ENCODE results near the gene PPP6R3. TPM values are rescaled to one million over a fixed set of nuclear protein-coding genes. Genes with fewer than 3 reads are reported as not detected.
"Not testable (repeated sequence)": the region's sequence is repeated elsewhere in the genome, so short reads cannot be mapped to it uniquely, and the experiment has no call there.

PPP6R3 gene
- total and polyA plus RNA-seq, 5 donors = 22.1 to 101 (median 89.7) TPM

DNA sequence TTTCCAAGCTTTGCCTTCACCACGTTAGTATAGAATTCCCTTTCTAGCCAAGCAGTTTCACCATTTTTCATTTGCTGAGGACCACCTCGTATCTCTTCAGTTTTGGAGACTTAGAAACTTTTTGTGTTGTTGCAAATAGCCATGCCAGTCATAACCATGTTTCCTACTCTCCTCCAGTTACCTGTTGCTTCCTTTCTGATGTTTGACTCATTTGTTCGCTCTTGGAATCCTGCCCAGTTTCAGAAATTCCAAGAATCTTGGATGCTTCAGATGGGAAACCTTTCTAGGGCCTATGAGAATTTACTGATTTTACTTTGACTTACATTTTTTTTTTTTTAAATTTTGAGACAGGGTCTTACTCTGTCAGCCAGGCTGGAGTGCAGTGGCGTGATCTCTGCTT, 65.4 kb downstream of the PPP6R3 start:
- Histone ChIP-seq H3K4me3 (ENCODE audit: low read length) (no peak overlapping the region), H3K9me3 (ENCODE audit: control insufficient read depth, low read length) (no peaks in the 10 kb centered on the region), H3K27me3 (ENCODE audit: control insufficient read depth, insufficient read depth) (no peaks in the 10 kb centered on the region), H3K4me1 (ENCODE audit: control insufficient read depth, insufficient read depth, low read length) (peaks cover 8% of the 10 kb centered on the region), H3K27ac (ENCODE audit: low read length) (no peak overlapping the region)
- DNase-seq (no peak), ATAC-seq (no peak)
- 62% methylated on average over 4 of the region's 4 CpGs for WGBS
- intact Hi-C loops (cut with DNase I) = no loop called here

DNA sequence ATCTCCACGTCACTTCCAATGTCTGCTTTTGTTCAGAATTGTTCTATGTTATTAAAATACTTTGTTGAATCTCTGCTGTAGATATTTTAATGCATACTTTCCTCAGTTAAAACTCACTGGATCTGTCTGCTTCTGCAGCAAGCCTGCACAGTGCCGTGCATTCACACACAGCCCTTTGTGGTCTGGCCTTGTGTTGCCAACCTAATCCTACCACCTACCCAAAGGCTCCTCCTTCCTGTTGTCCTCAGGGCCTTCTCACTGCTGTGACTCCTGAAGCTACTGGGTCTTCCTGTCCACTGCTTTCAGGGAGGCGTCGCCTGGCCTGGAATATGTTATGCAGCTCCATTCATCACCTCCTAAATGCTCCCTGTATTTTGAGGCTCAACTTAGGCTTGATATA, 67.0 kb downstream of the PPP6R3 start:
- WGBS = 84% methylated on average over 4 of the region's 4 CpGs
- ATAC-seq (peak in 1 of 2 donors; percentile 26), DNase-seq (no peak)
- no peak overlapping the region for H3K4me3 ChIP-seq (ENCODE audit: low read length)
- H3K4me1 ChIP-seq (ENCODE audit: control insufficient read depth, insufficient read depth, low read length) = peaks cover 9% of the 10 kb centered on the region
- no peaks in the 10 kb centered on the region for H3K27me3 ChIP-seq (ENCODE audit: control insufficient read depth, insufficient read depth)
- intact Hi-C loops (cut with DNase I) = no loop called here
- no peak overlapping the region for H3K27ac ChIP-seq (ENCODE audit: low read length)
- no peaks in the 10 kb centered on the region for H3K9me3 ChIP-seq (ENCODE audit: control insufficient read depth, low read length)

DNA sequence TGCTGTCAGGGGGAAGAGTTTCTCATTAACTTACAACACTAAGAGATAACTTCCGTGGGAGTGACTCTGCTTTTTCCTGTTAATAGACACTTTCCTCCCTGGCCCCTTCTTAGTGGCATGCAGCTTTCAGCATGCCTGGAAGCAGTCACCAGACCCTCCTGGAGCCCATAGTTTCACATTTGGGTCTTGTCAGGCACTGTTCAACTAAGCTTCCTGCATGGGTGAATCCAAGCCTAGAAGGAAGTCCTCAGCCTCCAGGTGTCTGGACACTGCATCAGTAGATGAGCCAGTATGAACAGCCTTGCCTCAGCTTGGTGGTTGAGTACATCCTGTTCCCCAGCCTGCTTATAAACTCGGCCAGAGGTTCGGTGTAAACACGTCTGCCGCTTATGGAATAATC, 68.1 kb downstream of the PPP6R3 start:
- H3K27me3 ChIP-seq (ENCODE audit: control insufficient read depth, insufficient read depth) = no peaks in the 10 kb centered on the region
- peak in 1 of 2 donors; percentile 45 for ATAC-seq
- no peaks in the 10 kb centered on the region for H3K9me3 ChIP-seq (ENCODE audit: control insufficient read depth, low read length)
- H3K4me1 ChIP-seq (ENCODE audit: control insufficient read depth, insufficient read depth, low read length) = peaks cover 11% of the 10 kb centered on the region
- H3K27ac ChIP-seq (ENCODE audit: low read length) = no peak overlapping the region
- intact Hi-C loops (cut with DNase I) = no loop called here
- 37% methylated on average over 5 of the region's 5 CpGs for WGBS
- no peak overlapping the region for H3K4me3 ChIP-seq (ENCODE audit: low read length)
- no peak for DNase-seq

DNA sequence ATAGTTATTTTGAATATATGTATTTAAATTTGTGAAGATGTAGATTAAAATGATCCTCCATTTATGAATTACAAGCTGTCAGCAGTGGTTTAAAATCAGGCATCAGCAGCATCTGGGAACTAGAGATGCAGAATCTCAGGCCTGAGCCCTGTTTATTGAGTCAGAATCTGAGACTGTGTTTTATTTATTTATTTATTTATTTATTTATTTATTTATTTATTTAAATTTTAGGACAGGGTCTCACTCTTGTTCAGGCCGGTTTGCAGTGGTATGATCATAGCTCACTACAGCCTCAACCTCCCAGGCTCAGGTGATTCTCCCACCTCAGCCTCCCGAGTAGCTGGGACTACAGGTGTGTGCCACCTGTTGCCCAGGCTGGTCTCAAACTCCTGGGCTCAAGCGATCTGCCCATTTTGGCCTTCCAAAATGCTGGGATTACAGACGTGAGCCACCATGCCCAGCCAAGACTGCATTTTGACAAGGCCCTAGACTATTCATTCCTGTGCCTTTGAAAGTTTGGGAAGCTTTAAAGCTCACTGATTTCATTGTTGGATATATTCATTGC, 70.7 kb downstream of the PPP6R3 start:
- Histone ChIP-seq H3K4me1 (ENCODE audit: control insufficient read depth, insufficient read depth, low read length) (peaks cover 7% of the 10 kb centered on the region), H3K27me3 (ENCODE audit: control insufficient read depth, insufficient read depth) (no peaks in the 10 kb centered on the region), H3K9me3 (ENCODE audit: control insufficient read depth, low read length) (no peaks in the 10 kb centered on the region), H3K27ac (ENCODE audit: low read length) (no peak overlapping the region), H3K4me3 (ENCODE audit: low read length) (no peak overlapping the region)
- ATAC-seq = no peak
- intact Hi-C loops (cut with DNase I) = no loop called here
- no peak for DNase-seq
- WGBS = 92% methylated on average over 4 of the region's 4 CpGs

DNA sequence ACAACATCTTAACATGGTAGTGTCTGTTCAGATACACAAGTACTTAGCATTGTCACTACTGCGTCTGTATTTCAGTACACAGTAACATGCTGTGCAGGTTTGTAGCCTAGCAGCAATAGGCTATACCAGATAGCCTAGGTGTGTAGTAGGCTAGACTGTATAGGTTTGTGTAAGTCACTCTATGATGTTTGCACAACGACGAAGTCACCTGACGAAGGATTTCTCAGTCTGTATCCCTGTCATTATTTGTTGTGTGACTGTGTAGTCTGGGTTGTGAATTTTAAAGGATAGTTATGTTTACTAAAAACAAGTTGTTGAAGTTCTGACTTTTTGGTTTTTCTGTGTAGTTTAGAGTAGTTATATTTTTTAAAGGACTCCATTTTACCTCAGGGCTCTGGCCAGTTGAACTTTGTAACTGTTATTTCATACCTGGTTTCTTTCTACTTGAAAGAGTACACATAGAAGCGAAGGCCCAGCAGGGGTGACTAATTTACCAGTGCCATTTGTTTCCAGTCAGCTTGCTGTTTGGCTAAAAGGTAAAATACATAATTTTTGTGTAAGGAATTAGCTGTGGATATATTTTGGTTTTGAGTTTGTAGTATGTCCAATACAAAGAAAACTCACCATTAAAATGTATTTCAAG, 72.3 kb downstream of the PPP6R3 start:
- Histone ChIP-seq H3K9me3 (ENCODE audit: control insufficient read depth, low read length) (no peaks in the 10 kb centered on the region), H3K27me3 (ENCODE audit: control insufficient read depth, insufficient read depth) (no peaks in the 10 kb centered on the region), H3K27ac (ENCODE audit: low read length) (no peak overlapping the region), H3K4me1 (ENCODE audit: control insufficient read depth, insufficient read depth, low read length) (peaks cover 7% of the 10 kb centered on the region), H3K4me3 (ENCODE audit: low read length) (no peak overlapping the region)
- ATAC-seq (peak in 1 of 2 donors; percentile 28), DNase-seq (no peak)
- WGBS = 93% methylated on average over 5 of the region's 5 CpGs
- intact Hi-C loops (cut with DNase I) = no loop called here

DNA sequence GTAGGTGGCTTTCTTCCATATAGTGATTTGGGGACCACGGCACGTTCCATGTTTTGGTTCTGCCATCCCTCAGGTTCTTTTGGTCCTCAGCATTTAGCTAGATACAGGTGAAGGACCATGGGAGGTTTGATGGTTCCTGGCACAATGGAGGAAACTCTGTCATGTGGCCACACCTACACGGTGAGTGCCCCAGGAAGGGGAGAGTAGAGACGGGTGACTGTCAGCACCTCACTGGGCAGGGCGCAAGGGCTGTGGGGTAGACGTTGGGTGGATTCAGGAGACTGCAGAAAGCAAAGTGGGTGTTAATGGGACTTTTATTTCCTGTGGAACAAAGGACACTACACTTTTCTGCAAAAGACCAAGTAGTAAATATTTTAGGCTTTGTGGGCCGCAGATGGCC, 73.4 kb downstream of the PPP6R3 start:
- H3K4me1 ChIP-seq (ENCODE audit: control insufficient read depth, insufficient read depth, low read length) = peaks cover 3% of the 10 kb centered on the region
- H3K27me3 ChIP-seq (ENCODE audit: control insufficient read depth, insufficient read depth) = no peaks in the 10 kb centered on the region
- no peaks in the 10 kb centered on the region for H3K9me3 ChIP-seq (ENCODE audit: control insufficient read depth, low read length)
- ATAC-seq = peak in 1 of 2 donors; percentile 43
- H3K27ac ChIP-seq (ENCODE audit: low read length) = no peak overlapping the region
- intact Hi-C loops (cut with DNase I) = no loop called here
- H3K4me3 ChIP-seq (ENCODE audit: low read length) = no peak overlapping the region
- 72% methylated on average over 7 of the region's 7 CpGs for WGBS
- DNase-seq = no peak

DNA sequence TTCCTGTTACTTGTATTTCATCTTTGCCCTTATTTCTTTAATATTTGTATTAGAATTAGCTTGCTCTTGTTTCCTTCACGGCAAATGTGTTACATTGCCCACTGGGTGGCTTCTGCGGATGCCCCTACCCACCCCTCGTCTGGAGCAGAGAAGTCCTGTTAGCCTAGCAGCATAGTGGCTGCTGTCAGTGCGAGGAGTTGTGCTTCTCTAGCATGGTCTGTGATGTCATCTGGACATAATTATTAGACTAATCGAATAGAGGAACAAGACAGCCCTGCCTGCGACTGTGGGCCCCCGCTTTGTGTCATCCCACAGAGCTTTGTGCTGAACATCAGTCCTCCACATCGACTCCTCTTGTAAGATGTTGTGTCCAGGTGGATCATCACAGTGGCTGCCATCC, 74.5 kb downstream of the PPP6R3 start:
- no peak overlapping the region for H3K27ac ChIP-seq (ENCODE audit: low read length)
- no peaks in the 10 kb centered on the region for H3K27me3 ChIP-seq (ENCODE audit: control insufficient read depth, insufficient read depth)
- DNase-seq (no peak), ATAC-seq (no peak)
- peaks cover 3% of the 10 kb centered on the region for H3K4me1 ChIP-seq (ENCODE audit: control insufficient read depth, insufficient read depth, low read length)
- no peak overlapping the region for H3K4me3 ChIP-seq (ENCODE audit: low read length)
- intact Hi-C loops (cut with DNase I) = no loop called here
- WGBS = 82% methylated on average over 8 of the region's 8 CpGs
- no peaks in the 10 kb centered on the region for H3K9me3 ChIP-seq (ENCODE audit: control insufficient read depth, low read length)

DNA sequence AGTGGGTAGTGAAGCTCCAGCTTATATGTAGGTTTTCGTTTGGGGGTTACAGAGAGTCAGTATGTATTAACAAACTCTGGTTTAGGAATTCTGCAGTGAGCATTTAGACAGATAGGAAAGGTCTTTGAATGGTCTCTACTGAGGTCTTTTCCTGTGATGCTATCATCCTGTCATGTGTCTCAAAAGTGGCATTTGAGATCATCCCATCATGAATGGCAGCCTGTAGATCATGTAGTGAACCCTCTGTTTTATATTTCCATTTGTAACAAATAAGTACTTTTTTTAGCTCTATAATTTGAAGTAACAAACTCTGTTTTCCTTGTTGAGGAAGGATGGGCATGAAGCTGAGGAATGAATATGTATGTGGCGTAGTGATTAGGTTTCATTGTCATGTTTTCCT, 76.2 kb downstream of the PPP6R3 start:
- intact Hi-C loops (cut with DNase I) = no loop called here
- ATAC-seq = no peak
- 88% methylated on average over 2 of the region's 2 CpGs for WGBS
- no peak for DNase-seq
- no peak overlapping the region for H3K27ac ChIP-seq (ENCODE audit: low read length)
- no peak overlapping the region for H3K4me3 ChIP-seq (ENCODE audit: low read length)
- peaks cover 3% of the 10 kb centered on the region for H3K4me1 ChIP-seq (ENCODE audit: control insufficient read depth, insufficient read depth, low read length)
- H3K27me3 ChIP-seq (ENCODE audit: control insufficient read depth, insufficient read depth) = no peaks in the 10 kb centered on the region
- H3K9me3 ChIP-seq (ENCODE audit: control insufficient read depth, low read length) = no peaks in the 10 kb centered on the region

DNA sequence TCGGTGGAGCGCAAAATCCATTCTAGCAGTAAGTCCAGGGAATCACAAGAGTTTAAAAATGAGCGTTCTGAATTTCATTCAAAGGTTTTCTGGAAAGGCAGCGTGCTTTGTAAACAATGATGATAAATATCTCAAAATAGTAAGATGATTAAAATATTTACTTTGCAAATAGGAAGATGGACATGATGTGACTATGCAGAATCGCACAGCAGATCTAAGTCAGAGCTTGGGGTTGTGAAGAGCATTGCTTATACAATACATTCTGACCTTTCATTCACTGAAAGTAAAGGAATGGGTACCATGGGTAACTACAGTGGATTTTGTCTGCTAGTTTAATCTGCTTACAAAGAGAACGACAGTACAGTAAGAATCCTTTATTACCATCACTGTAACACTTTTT, 77.5 kb downstream of the PPP6R3 start:
- ATAC-seq = no peak
- no peaks in the 10 kb centered on the region for H3K9me3 ChIP-seq (ENCODE audit: control insufficient read depth, low read length)
- WGBS = 85% methylated on average over 6 of the region's 6 CpGs
- no peak for DNase-seq
- no peak overlapping the region for H3K27ac ChIP-seq (ENCODE audit: low read length)
- intact Hi-C loops (cut with DNase I) = no loop called here
- H3K27me3 ChIP-seq (ENCODE audit: control insufficient read depth, insufficient read depth) = no peaks in the 10 kb centered on the region
- H3K4me1 ChIP-seq (ENCODE audit: control insufficient read depth, insufficient read depth, low read length) = peaks cover 2% of the 10 kb centered on the region
- H3K4me3 ChIP-seq (ENCODE audit: low read length) = no peak overlapping the region

DNA sequence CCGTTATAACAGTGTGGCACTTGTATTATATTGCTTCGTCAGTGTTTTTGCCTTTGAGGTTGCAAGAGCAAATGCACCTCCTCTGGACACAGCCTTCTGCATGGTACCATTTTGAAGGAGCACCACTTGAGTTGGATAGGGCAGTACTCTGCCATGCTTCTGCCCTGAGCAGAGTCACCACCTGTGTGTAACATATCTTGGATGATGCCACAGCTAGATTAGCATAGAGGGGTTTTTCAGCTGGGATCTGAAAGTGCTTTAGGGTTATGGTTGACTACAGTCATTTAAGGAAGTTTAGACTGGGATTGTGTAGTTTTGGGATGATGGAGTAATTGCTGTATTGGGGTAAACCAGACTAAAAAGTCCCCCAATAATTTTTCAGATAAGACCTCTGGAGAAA, 78.8 kb downstream of the PPP6R3 start:
- no peaks in the 10 kb centered on the region for H3K27me3 ChIP-seq (ENCODE audit: control insufficient read depth, insufficient read depth)
- 94% methylated on average over 2 of the region's 2 CpGs for WGBS
- ATAC-seq (no peak), DNase-seq (no peak)
- H3K4me1 ChIP-seq (ENCODE audit: control insufficient read depth, insufficient read depth, low read length) = peaks cover 5% of the 10 kb centered on the region
- no peak overlapping the region for H3K27ac ChIP-seq (ENCODE audit: low read length)
- intact Hi-C loops (cut with DNase I) = no loop called here
- no peaks in the 10 kb centered on the region for H3K9me3 ChIP-seq (ENCODE audit: control insufficient read depth, low read length)
- H3K4me3 ChIP-seq (ENCODE audit: low read length) = no peak overlapping the region

DNA sequence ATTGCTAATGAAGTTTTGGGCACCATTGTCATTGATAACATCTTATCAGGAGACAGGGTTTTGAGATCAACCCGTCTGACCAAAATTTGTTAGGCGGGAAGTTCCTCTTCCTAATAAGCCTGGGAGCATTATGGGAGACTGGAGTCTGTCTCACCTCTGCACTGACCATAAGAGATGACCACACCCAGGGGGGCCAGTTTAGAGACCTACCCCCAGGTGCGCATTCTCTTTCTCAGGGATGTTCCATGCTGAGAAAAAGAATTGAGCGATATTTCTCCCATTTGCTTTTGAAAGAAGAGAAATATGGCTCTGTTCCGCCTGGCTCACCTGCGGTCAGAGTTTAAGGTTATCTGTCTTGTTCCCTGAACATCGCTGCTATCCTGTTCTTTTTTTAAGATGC, 80.0 kb downstream of the PPP6R3 start:
- H3K27me3 ChIP-seq (ENCODE audit: control insufficient read depth, insufficient read depth); H3K4me3 ChIP-seq (ENCODE audit: low read length); H3K27ac ChIP-seq (ENCODE audit: low read length); intact Hi-C loops (cut with DNase I); DNase-seq; ATAC-seq; H3K9me3 ChIP-seq (ENCODE audit: control insufficient read depth, low read length); H3K4me1 ChIP-seq (ENCODE audit: control insufficient read depth, insufficient read depth, low read length): not testable (repeated sequence)
- WGBS = 94% methylated on average over 7 of the region's 7 CpGs

DNA sequence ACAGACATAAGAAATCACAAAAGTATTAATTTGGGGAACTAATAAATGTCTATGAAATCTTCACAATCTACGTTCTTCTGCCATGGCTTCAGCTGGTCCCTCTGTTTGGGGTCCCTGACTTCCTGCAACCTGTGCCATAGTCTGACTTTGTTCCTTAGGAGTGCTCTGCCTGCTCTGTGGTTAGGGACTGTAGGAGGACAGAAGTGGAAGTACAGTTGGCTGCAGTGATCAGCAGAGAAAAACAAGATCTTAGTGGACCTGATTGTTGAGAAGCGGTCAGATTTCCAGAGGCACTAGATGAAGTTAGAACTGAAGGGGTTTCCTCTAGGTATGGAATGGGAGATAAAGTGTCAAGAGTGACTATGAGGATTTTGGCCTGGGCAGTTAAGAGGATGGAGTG, 80.6 kb downstream of the PPP6R3 start:
- no peak for ATAC-seq
- no peak overlapping the region for H3K27ac ChIP-seq (ENCODE audit: low read length)
- intact Hi-C loops (cut with DNase I) = no loop called here
- no peaks in the 10 kb centered on the region for H3K27me3 ChIP-seq (ENCODE audit: control insufficient read depth, insufficient read depth)
- DNase-seq = no peak
- WGBS = 90% methylated on average over 2 of the region's 2 CpGs
- H3K9me3 ChIP-seq (ENCODE audit: control insufficient read depth, low read length) = no peaks in the 10 kb centered on the region
- peaks cover 5% of the 10 kb centered on the region for H3K4me1 ChIP-seq (ENCODE audit: control insufficient read depth, insufficient read depth, low read length)
- H3K4me3 ChIP-seq (ENCODE audit: low read length) = no peak overlapping the region
